ENCODE measurements around the gene THADA. TPM values are rescaled to one million over a fixed set of nuclear protein-coding genes. Genes with fewer than 3 reads are reported as not detected.

THADA gene
- total RNA-seq, 4 donors from 2014 or later = 35.7 to 49.2 (median 47.4) TPM

DNA sequence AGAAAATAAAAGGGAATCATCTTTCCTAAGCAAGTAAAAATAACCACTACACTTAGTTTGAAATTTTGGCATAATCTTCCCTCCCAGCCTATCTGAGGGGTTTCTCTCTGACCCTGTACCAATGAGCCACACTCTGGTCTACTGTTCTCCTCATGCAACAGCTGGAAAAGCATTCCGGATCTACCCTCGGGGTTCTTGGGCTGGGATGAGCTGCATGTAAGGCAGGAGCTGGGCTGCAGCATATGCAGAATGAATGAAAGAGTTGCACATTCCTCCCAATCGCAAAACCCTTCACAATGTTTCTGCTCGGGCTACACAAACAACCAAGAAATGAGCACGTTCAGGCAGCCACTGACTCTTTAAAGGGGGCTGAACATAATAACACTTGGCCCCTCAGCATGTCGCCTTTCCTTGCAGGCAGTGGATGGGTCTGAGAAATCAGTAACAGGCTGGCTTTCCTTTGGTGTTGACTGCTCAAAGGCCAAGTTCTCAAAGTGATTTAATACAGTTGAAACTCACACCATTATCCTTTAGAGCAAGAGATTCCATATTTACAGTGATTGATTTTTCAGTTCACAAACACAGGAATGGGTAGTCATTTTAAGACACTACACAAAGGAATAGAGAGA lies 189.1 kb downstream of the THADA start:
- peaks cover 0 to 48% (median 10%) of the 10 kb centered on the region in 4 donors for H3K4me1 ChIP-seq
- TF ChIP-seq CTCF (IDR thresholded peaks at IDR 0.05) (no peak), POLR2A (IDR thresholded peaks at IDR 0.05) (no peak), EP300 (IDR thresholded peaks at IDR 0.05) (no peak)
- H3K9me3 ChIP-seq = no peaks in the 10 kb centered on the region
- no peaks in the 10 kb centered on the region for H3K36me3 ChIP-seq
- H3K4me3 ChIP-seq = no peak overlapping the region
- no peak for DNase-seq (ENCODE audit: low spot score in 2 of 2)
- WGBS, 2 donors = 25 to 41% methylated on average over 6 of the region's 6 CpGs
- no peaks in the 10 kb centered on the region for H3K27me3 ChIP-seq
- no peak overlapping the region for H3K27ac ChIP-seq

DNA sequence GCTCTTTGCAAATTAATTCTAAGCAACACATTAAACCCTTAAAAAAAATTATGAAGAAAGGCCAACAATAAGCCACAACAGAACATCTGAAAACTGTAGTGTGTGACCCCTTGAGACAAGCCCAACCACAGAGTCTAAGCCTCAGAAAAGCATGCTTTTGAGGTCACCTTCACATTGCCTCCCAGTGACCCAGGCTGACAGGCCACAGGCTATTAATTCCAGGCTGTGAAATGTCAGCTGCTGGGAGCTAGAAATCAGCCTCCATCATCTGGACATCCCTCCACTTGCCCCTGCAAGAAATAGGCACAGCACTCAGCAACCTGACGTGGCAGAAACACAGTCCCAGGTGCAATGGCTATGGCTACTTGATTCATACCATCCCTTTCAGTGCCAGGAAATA lies 190.0 kb downstream of the THADA start:
- no peak overlapping the region for H3K27ac ChIP-seq
- DNase-seq (ENCODE audit: low spot score in 2 of 2) = no peak
- no peaks in the 10 kb centered on the region for H3K36me3 ChIP-seq
- H3K4me1 ChIP-seq = peaks cover 0 to 39% (median 9%) of the 10 kb centered on the region in 4 donors
- H3K27me3 ChIP-seq = no peaks in the 10 kb centered on the region
- H3K4me3 ChIP-seq = no peak overlapping the region
- TF ChIP-seq EP300 (IDR thresholded peaks at IDR 0.05) = no peak
- no peak for TF ChIP-seq CTCF (IDR thresholded peaks at IDR 0.05)
- no peak for TF ChIP-seq POLR2A (IDR thresholded peaks at IDR 0.05)
- 69 to 82% methylated on average over 1 of the region's 1 CpG for WGBS, 2 donors
- no peaks in the 10 kb centered on the region for H3K9me3 ChIP-seq

- WGBS, 2 donors = 94 to 99% methylated on average over 4 of the region's 4 CpGs
- no peaks in the 10 kb centered on the region for H3K9me3 ChIP-seq
- TF ChIP-seq POLR2A (IDR thresholded peaks at IDR 0.05) = no peak
- TF ChIP-seq CTCF (IDR thresholded peaks at IDR 0.05) = no peak
- TF ChIP-seq EP300 (IDR thresholded peaks at IDR 0.05) = no peak
- DNase-seq (ENCODE audit: low spot score in 2 of 2) = no peak
- H3K27ac ChIP-seq = no peak overlapping the region
- peaks cover 0 to 46% (median 3%) of the 10 kb centered on the region in 4 donors for H3K4me1 ChIP-seq
- peaks cover 0 to 1% (median 0%) of the 10 kb centered on the region in 3 donors for H3K36me3 ChIP-seq
- no peaks in the 10 kb centered on the region for H3K27me3 ChIP-seq
- no peak overlapping the region for H3K4me3 ChIP-seq
Observed at GRCh38 chr2:43402452-43402937, 193.3 kb downstream of the THADA start.

GRCh38 chr2:43402002-43402401 lies 193.8 kb downstream of the THADA start:
- no peaks in the 10 kb centered on the region for H3K27me3 ChIP-seq
- H3K27ac ChIP-seq = no peak overlapping the region
- peaks cover 0 to 6% (median 0%) of the 10 kb centered on the region in 3 donors for H3K36me3 ChIP-seq
- no peak for DNase-seq (ENCODE audit: low spot score in 2 of 2)
- 90 to 93% methylated on average over 4 to 5 of the region's 5 CpGs for WGBS, 2 donors
- peaks cover 0 to 46% (median 3%) of the 10 kb centered on the region in 4 donors for H3K4me1 ChIP-seq
- no peaks in the 10 kb centered on the region for H3K9me3 ChIP-seq
- TF ChIP-seq CTCF (IDR thresholded peaks at IDR 0.05) (no peak), POLR2A (IDR thresholded peaks at IDR 0.05) (no peak), EP300 (IDR thresholded peaks at IDR 0.05) (no peak)
- H3K4me3 ChIP-seq = no peak overlapping the region

- DNase-seq (ENCODE audit: low spot score in 2 of 2) = no peak
- H3K4me1 ChIP-seq = peaks cover 0 to 37% (median 0%) of the 10 kb centered on the region in 4 donors
- H3K9me3 ChIP-seq = no peaks in the 10 kb centered on the region
- H3K4me3 ChIP-seq = no peak overlapping the region
- H3K27me3 ChIP-seq = no peaks in the 10 kb centered on the region
- H3K36me3 ChIP-seq = peaks cover 0 to 20% (median 0%) of the 10 kb centered on the region in 3 donors
- no peak for TF ChIP-seq CTCF (IDR thresholded peaks at IDR 0.05)
- TF ChIP-seq EP300 (IDR thresholded peaks at IDR 0.05) = no peak
- no peak for TF ChIP-seq POLR2A (IDR thresholded peaks at IDR 0.05)
- no peak overlapping the region for H3K27ac ChIP-seq
- WGBS, 2 donors = 97% methylated on average over 3 of the region's 3 CpGs
Observed at GRCh38 chr2:43400508-43400907, 195.3 kb downstream of the THADA start.
